Prostate gland (tissue), 2 donors: ENCODE measurements around the gene BTNL2.

Experiments used
- POLR2A ChIP-seq: fragments of 450-650 bp; IDR thresholded peaks from one replicate; pipeline ENCODE4 v1.6.1; 2016; ENCODE audit warnings: antibody characterized with exemption, mild to moderate bottlenecking
- POLR2AphosphoS5 ChIP-seq: sonication (generic); formaldehyde crosslinking; IDR thresholded peaks from one replicate; pipeline ENCODE4 v1.6.1; 2017; ENCODE audit warnings: antibody characterized with exemption
- TF ChIP-seq, protein P1 (sequence below), 4 experiments: fragments of 200-600 bp in 2 of 4; fragments of 450-650 bp in 2 of 4; sonication (generic) in 2 of 4; IDR thresholded peaks; 1 replicate in 3 of 4; 2 replicates in 1 of 4; pipeline ENCODE4 v1.5.1; 2016 to 2019; ENCODE audit warnings: antibody characterized with exemption in 4 of 4, mild to moderate bottlenecking in 2 of 4, moderate library complexity in 2 of 4

DNA sequence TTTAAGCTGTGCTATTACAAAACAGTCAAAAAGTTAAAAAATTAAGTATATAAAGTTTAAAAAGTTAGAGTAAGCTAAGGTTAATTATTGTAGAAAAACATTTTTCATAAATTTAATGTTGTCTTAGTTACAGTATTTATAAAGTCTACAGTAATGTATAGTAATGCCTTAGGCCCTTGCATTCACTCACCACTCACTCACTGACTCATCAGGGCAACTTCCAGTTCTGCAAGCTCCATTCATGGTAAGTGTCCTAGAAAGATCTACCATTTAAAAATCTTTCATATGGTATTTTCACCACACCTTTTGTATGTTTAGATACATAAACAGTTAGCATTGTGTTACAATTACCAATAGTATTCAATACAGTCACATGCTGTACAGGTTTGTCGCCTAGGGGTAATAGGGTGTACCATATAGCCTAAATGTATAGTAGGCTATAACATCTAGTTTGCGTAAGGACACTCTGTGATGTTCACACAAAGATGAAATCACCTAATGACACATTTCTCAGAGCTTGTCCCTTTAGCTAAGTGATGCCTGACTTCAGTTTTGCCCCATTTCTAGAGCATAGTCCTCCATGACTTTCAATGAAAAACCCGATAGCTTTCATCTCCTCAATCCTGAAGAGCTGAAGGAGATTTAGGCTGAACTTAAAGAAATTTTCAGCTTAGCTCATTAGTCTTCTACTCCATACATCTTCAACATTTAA, 17.8 kb upstream of the BTNL2 start:
- TF ChIP-seq, protein P1, sequence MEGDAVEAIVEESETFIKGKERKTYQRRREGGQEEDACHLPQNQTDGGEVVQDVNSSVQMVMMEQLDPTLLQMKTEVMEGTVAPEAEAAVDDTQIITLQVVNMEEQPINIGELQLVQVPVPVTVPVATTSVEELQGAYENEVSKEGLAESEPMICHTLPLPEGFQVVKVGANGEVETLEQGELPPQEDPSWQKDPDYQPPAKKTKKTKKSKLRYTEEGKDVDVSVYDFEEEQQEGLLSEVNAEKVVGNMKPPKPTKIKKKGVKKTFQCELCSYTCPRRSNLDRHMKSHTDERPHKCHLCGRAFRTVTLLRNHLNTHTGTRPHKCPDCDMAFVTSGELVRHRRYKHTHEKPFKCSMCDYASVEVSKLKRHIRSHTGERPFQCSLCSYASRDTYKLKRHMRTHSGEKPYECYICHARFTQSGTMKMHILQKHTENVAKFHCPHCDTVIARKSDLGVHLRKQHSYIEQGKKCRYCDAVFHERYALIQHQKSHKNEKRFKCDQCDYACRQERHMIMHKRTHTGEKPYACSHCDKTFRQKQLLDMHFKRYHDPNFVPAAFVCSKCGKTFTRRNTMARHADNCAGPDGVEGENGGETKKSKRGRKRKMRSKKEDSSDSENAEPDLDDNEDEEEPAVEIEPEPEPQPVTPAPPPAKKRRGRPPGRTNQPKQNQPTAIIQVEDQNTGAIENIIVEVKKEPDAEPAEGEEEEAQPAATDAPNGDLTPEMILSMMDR (IDR thresholded peaks at IDR 0.05): no peak
- TF ChIP-seq POLR2AphosphoS5: no peak
- TF ChIP-seq POLR2A: no peak
